Right lobe of liver (tissue), 4 donors: ENCODE measurements around the gene MACROD2.

Experiments used
- POLR2A ChIP-seq: fragments of 450-650 bp; IDR thresholded peaks from one replicate; pipeline ENCODE4 v1.6.1; 2017; ENCODE audit warnings: antibody characterized with exemption, mild to moderate bottlenecking
- TF ChIP-seq, protein P1 (sequence below), 4 donors: fragments of 200-600 bp in 3 of 4; fragments of 450-650 bp in 1 of 4; IDR thresholded peaks; one replicate each; pipeline versions ENCODE4 v1.5.1 to v1.8.0; 2016 to 2022; ENCODE audit warnings: antibody characterized with exemption in 4 of 4, mild to moderate bottlenecking in 2 of 4
- donor health status: DM: no; HTN: no; CAD: no.
- donor health status: DM: no; HTN: no; CAD: no.
- donor health status: DM: no; HTN: yes; CAD: no.

- TF ChIP-seq, protein P1, sequence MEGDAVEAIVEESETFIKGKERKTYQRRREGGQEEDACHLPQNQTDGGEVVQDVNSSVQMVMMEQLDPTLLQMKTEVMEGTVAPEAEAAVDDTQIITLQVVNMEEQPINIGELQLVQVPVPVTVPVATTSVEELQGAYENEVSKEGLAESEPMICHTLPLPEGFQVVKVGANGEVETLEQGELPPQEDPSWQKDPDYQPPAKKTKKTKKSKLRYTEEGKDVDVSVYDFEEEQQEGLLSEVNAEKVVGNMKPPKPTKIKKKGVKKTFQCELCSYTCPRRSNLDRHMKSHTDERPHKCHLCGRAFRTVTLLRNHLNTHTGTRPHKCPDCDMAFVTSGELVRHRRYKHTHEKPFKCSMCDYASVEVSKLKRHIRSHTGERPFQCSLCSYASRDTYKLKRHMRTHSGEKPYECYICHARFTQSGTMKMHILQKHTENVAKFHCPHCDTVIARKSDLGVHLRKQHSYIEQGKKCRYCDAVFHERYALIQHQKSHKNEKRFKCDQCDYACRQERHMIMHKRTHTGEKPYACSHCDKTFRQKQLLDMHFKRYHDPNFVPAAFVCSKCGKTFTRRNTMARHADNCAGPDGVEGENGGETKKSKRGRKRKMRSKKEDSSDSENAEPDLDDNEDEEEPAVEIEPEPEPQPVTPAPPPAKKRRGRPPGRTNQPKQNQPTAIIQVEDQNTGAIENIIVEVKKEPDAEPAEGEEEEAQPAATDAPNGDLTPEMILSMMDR (IDR thresholded peaks at IDR 0.05), result no peak
- no peak for TF ChIP-seq POLR2A
Observed at GRCh38 chr20:15380770-15381169, 1385.5 kb downstream of the MACROD2 start.
